Measurements from ENCODE around the gene ZFPM1.

DNA sequence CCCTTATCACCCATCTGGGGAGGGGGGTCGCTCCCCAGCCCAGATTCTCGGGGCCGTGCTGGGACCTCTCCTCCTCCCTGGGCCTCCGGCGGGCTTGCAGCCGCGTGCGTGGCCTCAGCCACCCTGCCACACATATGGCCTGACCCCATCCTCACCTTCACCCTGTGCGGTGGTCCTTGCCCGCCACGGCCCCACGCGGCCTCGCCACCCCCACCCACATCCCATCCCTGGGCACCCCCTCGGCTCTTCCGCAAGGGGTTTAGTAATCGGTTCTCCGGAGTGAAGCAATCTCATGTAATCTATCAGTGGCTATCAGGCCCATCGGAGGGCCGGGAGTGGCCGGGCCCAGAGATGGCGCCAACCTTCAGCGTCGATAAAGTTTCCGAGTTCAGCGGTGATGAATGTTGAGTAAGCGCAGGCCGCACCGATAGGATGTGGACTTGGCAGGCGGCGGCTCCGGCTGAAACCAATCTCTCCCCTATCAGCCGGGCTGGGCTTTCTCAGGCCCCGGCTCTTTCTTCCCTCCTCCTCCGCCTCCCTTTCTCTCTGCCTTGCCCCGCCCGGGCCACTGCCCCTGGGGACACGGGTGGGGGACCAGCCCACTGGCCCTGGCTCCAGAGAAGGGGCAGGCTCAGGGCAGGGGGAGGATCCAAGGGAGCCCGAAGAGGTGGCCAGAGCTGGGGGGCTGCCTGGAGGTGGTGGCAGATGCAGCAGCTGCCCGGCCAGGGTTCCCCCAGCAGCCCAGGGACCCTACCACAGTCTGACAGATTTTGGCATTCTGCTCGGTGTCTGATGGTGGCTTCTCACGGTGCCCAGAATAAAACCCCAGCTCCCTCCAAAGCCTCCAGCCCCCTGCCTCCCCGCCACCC, 20.8 kb downstream of the ZFPM1 start:
- TF ChIP-seq, protein P1, sequence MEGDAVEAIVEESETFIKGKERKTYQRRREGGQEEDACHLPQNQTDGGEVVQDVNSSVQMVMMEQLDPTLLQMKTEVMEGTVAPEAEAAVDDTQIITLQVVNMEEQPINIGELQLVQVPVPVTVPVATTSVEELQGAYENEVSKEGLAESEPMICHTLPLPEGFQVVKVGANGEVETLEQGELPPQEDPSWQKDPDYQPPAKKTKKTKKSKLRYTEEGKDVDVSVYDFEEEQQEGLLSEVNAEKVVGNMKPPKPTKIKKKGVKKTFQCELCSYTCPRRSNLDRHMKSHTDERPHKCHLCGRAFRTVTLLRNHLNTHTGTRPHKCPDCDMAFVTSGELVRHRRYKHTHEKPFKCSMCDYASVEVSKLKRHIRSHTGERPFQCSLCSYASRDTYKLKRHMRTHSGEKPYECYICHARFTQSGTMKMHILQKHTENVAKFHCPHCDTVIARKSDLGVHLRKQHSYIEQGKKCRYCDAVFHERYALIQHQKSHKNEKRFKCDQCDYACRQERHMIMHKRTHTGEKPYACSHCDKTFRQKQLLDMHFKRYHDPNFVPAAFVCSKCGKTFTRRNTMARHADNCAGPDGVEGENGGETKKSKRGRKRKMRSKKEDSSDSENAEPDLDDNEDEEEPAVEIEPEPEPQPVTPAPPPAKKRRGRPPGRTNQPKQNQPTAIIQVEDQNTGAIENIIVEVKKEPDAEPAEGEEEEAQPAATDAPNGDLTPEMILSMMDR (IDR thresholded peaks at IDR 0.05): no peak
- no peak for TF ChIP-seq TCF7L2 (IDR thresholded peaks at IDR 0.05; ENCODE audit: low read depth, low read length)
- TF ChIP-seq POLR2AphosphoS5 (IDR thresholded peaks at IDR 0.05; ENCODE audit: low read depth, low read length): no peak
- TF ChIP-seq, protein P2, sequence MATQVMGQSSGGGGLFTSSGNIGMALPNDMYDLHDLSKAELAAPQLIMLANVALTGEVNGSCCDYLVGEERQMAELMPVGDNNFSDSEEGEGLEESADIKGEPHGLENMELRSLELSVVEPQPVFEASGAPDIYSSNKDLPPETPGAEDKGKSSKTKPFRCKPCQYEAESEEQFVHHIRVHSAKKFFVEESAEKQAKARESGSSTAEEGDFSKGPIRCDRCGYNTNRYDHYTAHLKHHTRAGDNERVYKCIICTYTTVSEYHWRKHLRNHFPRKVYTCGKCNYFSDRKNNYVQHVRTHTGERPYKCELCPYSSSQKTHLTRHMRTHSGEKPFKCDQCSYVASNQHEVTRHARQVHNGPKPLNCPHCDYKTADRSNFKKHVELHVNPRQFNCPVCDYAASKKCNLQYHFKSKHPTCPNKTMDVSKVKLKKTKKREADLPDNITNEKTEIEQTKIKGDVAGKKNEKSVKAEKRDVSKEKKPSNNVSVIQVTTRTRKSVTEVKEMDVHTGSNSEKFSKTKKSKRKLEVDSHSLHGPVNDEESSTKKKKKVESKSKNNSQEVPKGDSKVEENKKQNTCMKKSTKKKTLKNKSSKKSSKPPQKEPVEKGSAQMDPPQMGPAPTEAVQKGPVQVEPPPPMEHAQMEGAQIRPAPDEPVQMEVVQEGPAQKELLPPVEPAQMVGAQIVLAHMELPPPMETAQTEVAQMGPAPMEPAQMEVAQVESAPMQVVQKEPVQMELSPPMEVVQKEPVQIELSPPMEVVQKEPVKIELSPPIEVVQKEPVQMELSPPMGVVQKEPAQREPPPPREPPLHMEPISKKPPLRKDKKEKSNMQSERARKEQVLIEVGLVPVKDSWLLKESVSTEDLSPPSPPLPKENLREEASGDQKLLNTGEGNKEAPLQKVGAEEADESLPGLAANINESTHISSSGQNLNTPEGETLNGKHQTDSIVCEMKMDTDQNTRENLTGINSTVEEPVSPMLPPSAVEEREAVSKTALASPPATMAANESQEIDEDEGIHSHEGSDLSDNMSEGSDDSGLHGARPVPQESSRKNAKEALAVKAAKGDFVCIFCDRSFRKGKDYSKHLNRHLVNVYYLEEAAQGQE (IDR thresholded peaks at IDR 0.05; ENCODE audit: insufficient read depth in 1 of 2, low read depth in 2 of 2, low read length in 1 of 2): no peak

Data from Panc1 (cell line).